ENCODE data around the gene SLC31A1.

- TF ChIP-seq POLR2A (IDR thresholded peaks at IDR 0.05; ENCODE audit: low read depth, low read length) = no peak
- TF ChIP-seq POLR2AphosphoS5 (IDR thresholded peaks at IDR 0.05; ENCODE audit: low read depth, low read length) = no peak
- TF ChIP-seq TAF1 (IDR thresholded peaks at IDR 0.05; ENCODE audit: low read depth, low read length) = no peak
Observed at GRCh38 chr9:113178087-113178486, 43.3 kb upstream of the SLC31A1 start.

Measured in GM12891 (cell line).